SK-MEL-5 (cell line): Measurements from ENCODE around the gene E4F1. TPM values are rescaled to one million over a fixed set of nuclear protein-coding genes. Genes with fewer than 3 reads are reported as not detected.
"Not testable (repeated sequence)": the region's sequence is repeated elsewhere in the genome, so short reads cannot be mapped to it uniquely, and the experiment has no call there.

ENCODE experiments used
- DNase-seq: peaks from one replicate; pipeline ENCODE4 v3.0.0-alpha.2; 2016; ENCODE audit warnings: low read depth, low spot score
- in situ Hi-C: cut with HindIII; loops from 2 replicates; pipeline ENCODE4 v1.10.0; 2016; ENCODE audit warnings: low sequenced_read_pairs, high pct_unique_total_duplicates, low pct_unique_long_range_greater_than_20kb
- total RNA-seq: library from RNA; depleted of rRNA; stranded (reverse); fragments of >200 nt; shearing (Covaris generic); gene quantifications from 2 replicates; pipeline ENCODE4 v1.2.3, GENCODE V29; 2014

Gene E4F1
- total RNA-seq, 1 experiment from 2014 or later: 19.0 TPM

GRCh38 chr16:2251296-2252111 lies 28.1 kb downstream of the E4F1 start, which contains the start of gene ECI1:
TSS of gene ECI1 (minus strand) at chr16:2251587. CDS start at chr16:2251566, 21 bp downstream.
- in situ Hi-C loops: no loop called here
- peak; percentile 88 for DNase-seq

- DNase-seq: no peak
- in situ Hi-C loops: no loop called here
Observed at GRCh38 chr16:2252806-2253148, 29.4 kb downstream of the E4F1 start.

GRCh38 chr16:2253293-2253692 lies 29.9 kb downstream of the E4F1 start:
- in situ Hi-C loops: no loop called here
- no peak for DNase-seq

- DNase-seq: no peak
Observed at GRCh38 chr16:2256531-2257140, 33.2 kb downstream of the E4F1 start.

GRCh38 chr16:2257726-2258125 lies 34.3 kb downstream of the E4F1 start:
- DNase-seq: no peak
- in situ Hi-C loops: no loop called here

More at GRCh38 chr16:2256531-2257140, 33.2 kb downstream of the E4F1 start:
- in situ Hi-C loops: no loop called here

GRCh38 chr16:2258530-2258929 lies 35.1 kb downstream of the E4F1 start:
- DNase-seq, in situ Hi-C loops: not testable (repeated sequence)

- no peak for DNase-seq
- in situ Hi-C loops: no loop called here
Observed at GRCh38 chr16:2260250-2260649, 36.9 kb downstream of the E4F1 start.

- in situ Hi-C loops, DNase-seq: not testable (repeated sequence)
Observed at GRCh38 chr16:2263026-2263425, 39.6 kb downstream of the E4F1 start.

GRCh38 chr16:2266887-2267286 lies 43.5 kb downstream of the E4F1 start:
- DNase-seq, in situ Hi-C loops: not testable (repeated sequence)

- DNase-seq, in situ Hi-C loops: not testable (repeated sequence)
Observed at GRCh38 chr16:2267505-2267912, 44.1 kb downstream of the E4F1 start.

GRCh38 chr16:2267913-2268666 lies 44.7 kb downstream of the E4F1 start, which contains the start of gene RNPS1:
TSS of gene RNPS1 (minus strand) at chr16:2268126. CDS start at chr16:2264643, 3,483 bp downstream.
- in situ Hi-C loops: no loop called here
- DNase-seq: peak; percentile 90

- no peak for DNase-seq
- in situ Hi-C loops: no loop called here
Observed at GRCh38 chr16:2270070-2270462, 46.7 kb downstream of the E4F1 start.

GRCh38 chr16:2270588-2271470 lies 47.4 kb downstream of the E4F1 start:
- in situ Hi-C loops: no loop called here
- no peak for DNase-seq

GRCh38 chr16:2271848-2272461 lies 48.6 kb downstream of the E4F1 start:
- in situ Hi-C loops: no loop called here

GRCh38 chr16:2273484-2273883 lies 50.1 kb downstream of the E4F1 start:
- in situ Hi-C loops: no loop called here

More at GRCh38 chr16:2271848-2272461, 48.6 kb downstream of the E4F1 start:
- DNase-seq: no peak

GRCh38 chr16:2273931-2274330 lies 50.5 kb downstream of the E4F1 start:
- in situ Hi-C loops: no loop called here
- DNase-seq: no peak

More at GRCh38 chr16:2273484-2273883, 50.1 kb downstream of the E4F1 start:
- no peak for DNase-seq
